ENCODE measurements around the gene CD2. TPM values are rescaled to one million over a fixed set of nuclear protein-coding genes. Genes with fewer than 3 reads are reported as not detected.

The CD2 gene
- total RNA-seq, 1 experiment from 2014 or later: 0.10 TPM

DNA sequence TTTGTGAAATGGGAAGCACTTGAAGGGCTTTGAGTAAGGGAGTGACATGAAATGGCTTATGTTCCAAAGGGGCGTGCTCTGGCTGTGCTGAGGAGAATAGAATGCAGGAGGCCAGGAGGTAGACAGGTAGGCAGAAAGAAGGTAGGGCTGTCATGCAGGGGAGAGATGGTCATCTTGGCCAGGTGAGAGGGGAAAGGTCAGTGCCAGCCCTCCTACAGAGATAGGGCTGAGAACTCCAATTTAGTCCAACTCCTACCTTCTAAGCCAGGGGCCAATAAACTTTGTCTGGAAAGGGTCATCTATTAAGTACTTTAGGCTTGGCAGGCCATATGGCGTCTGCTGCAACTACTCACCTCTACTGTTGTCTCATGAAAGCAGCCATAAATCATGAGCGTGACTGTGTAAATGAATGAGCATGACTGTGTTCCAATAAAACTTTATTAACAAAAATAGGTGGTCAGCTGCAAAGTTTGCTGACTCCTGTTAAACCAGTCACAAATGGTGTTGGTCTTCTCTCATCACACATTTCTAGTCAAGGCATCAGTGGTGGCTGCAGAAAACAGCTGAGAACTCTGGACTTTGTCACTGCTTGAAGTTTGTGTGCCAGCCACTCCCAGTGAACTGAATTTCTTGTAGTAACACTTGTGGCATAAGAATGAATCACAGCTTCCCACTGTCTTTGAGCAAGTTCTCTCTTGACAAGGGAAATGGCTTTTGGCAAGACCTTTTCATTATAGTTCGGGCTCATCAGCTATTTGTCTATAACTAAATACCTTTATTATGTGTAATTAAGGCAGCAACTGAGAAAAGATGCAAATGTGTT lies 32.0 kb upstream of the CD2 start:
- POLR2A ChIA-PET: no interaction called here
- Histone ChIP-seq H3K4me1 (ENCODE audit: control insufficient read depth, insufficient read depth, low read length) (no peaks in the 10 kb centered on the region), H3K4me3 (ENCODE audit: low read depth in 2 of 2, low read length in 2 of 2) (no peak overlapping the region), H3K9me3 (ENCODE audit: control insufficient read depth, insufficient read depth, low read depth, low read length) (no peaks in the 10 kb centered on the region), H3K27me3 (ENCODE audit: control insufficient read depth, insufficient read depth, low read length) (no peaks in the 10 kb centered on the region), H3K36me3 (ENCODE audit: control insufficient read depth, insufficient read depth, low read length) (no peaks in the 10 kb centered on the region), H3K27ac (ENCODE audit: low read length) (no peak overlapping the region)
- no peak for DNase-seq (ENCODE audit: low read depth, low spot score)
- no peak for ATAC-seq
- BruUV-seq (replicated peaks): no TSS peak
- intact Hi-C loops (cut with micrococcal nuclease; ENCODE audit: unreplicated experiment) (no loop called here), in situ Hi-C loops (cut with HindIII; ENCODE audit: low pct_unique_long_range_greater_than_20kb, low sequenced_read_pairs) (no loop called here)
- TF ChIP-seq, protein P1, sequence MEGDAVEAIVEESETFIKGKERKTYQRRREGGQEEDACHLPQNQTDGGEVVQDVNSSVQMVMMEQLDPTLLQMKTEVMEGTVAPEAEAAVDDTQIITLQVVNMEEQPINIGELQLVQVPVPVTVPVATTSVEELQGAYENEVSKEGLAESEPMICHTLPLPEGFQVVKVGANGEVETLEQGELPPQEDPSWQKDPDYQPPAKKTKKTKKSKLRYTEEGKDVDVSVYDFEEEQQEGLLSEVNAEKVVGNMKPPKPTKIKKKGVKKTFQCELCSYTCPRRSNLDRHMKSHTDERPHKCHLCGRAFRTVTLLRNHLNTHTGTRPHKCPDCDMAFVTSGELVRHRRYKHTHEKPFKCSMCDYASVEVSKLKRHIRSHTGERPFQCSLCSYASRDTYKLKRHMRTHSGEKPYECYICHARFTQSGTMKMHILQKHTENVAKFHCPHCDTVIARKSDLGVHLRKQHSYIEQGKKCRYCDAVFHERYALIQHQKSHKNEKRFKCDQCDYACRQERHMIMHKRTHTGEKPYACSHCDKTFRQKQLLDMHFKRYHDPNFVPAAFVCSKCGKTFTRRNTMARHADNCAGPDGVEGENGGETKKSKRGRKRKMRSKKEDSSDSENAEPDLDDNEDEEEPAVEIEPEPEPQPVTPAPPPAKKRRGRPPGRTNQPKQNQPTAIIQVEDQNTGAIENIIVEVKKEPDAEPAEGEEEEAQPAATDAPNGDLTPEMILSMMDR (IDR thresholded peaks at IDR 0.05): no peak
- no peak for TF ChIP-seq TCF7L2 (IDR thresholded peaks at IDR 0.05; ENCODE audit: low read depth, low read length)
- no peak for TF ChIP-seq SIN3A (IDR thresholded peaks at IDR 0.05; ENCODE audit: borderline replicate concordance, insufficient read depth, low read depth, low read length)
- TF ChIP-seq POLR2AphosphoS5 (IDR thresholded peaks at IDR 0.05; ENCODE audit: low read depth, low read length): no peak
- TF ChIP-seq, protein P2, sequence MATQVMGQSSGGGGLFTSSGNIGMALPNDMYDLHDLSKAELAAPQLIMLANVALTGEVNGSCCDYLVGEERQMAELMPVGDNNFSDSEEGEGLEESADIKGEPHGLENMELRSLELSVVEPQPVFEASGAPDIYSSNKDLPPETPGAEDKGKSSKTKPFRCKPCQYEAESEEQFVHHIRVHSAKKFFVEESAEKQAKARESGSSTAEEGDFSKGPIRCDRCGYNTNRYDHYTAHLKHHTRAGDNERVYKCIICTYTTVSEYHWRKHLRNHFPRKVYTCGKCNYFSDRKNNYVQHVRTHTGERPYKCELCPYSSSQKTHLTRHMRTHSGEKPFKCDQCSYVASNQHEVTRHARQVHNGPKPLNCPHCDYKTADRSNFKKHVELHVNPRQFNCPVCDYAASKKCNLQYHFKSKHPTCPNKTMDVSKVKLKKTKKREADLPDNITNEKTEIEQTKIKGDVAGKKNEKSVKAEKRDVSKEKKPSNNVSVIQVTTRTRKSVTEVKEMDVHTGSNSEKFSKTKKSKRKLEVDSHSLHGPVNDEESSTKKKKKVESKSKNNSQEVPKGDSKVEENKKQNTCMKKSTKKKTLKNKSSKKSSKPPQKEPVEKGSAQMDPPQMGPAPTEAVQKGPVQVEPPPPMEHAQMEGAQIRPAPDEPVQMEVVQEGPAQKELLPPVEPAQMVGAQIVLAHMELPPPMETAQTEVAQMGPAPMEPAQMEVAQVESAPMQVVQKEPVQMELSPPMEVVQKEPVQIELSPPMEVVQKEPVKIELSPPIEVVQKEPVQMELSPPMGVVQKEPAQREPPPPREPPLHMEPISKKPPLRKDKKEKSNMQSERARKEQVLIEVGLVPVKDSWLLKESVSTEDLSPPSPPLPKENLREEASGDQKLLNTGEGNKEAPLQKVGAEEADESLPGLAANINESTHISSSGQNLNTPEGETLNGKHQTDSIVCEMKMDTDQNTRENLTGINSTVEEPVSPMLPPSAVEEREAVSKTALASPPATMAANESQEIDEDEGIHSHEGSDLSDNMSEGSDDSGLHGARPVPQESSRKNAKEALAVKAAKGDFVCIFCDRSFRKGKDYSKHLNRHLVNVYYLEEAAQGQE (IDR thresholded peaks at IDR 0.05; ENCODE audit: insufficient read depth in 1 of 2, low read depth in 2 of 2, low read length in 1 of 2): no peak
- CTCF ChIA-PET: no interaction called here

DNA sequence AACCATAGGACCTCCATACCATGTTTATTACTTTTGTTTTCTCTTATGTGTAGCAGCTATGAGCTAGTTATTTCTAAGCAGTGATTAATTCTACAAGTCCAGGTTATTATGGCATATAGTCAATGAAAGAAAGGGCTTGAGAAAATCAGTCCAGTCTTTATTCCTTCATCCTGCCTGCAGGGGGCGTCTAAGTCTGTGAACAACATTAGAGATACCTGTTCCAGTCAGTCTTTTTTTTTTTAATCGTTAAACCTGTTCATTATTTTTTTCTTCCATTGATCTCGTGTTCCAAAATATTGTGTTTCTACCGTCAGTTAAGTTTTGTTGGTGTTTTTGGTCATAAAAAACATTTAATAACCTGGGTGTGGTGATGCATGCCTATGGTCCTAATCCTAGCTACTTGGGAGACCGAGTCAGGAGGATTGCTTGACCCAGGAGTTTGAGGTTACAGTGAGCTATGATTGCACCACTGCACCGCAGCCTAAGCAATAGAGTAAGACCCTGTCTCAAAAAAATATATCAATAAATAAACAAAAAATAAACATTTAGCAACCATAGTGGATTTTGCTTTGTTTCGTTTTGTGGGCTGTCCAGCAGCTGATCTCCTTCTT lies 29.4 kb upstream of the CD2 start:
- intact Hi-C loops (cut with micrococcal nuclease; ENCODE audit: unreplicated experiment) (no loop called here), in situ Hi-C loops (cut with HindIII; ENCODE audit: low pct_unique_long_range_greater_than_20kb, low sequenced_read_pairs) (no loop called here)
- DNase-seq (ENCODE audit: low read depth, low spot score) (peak; percentile 22), ATAC-seq (no peak)
- Histone ChIP-seq H3K9me3 (ENCODE audit: control insufficient read depth, insufficient read depth, low read depth, low read length) (no peaks in the 10 kb centered on the region), H3K36me3 (ENCODE audit: control insufficient read depth, insufficient read depth, low read length) (no peaks in the 10 kb centered on the region), H3K27ac (ENCODE audit: low read length) (no peak overlapping the region), H3K27me3 (ENCODE audit: control insufficient read depth, insufficient read depth, low read length) (no peaks in the 10 kb centered on the region), H3K4me1 (ENCODE audit: control insufficient read depth, insufficient read depth, low read length) (no peaks in the 10 kb centered on the region), H3K4me3 (ENCODE audit: low read depth in 2 of 2, low read length in 2 of 2) (no peak overlapping the region)
- CTCF ChIA-PET: interaction anchor here (0.7 to 1.1 kb wide), 7 partner anchors 93 to 361 kb away, joined by 3 to 11 read pairs (median 5); partner anchors contain the start of gene TTF2
- BruUV-seq (replicated peaks): no TSS peak
- no peak for TF ChIP-seq TCF7L2 (IDR thresholded peaks at IDR 0.05; ENCODE audit: low read depth, low read length)
- TF ChIP-seq, protein P1 (IDR thresholded peaks at IDR 0.05): peak; percentile 76
- POLR2A ChIA-PET: interaction anchor here (0.7 kb wide), 1 partner anchor 23 kb away, joined by 16 read pairs; no protein-coding TSS in a partner anchor

Data from Panc1 (cell line).